GM12873 (cell line): ENCODE data around the gene SFPQ.

Source experiments
- CTCF ChIP-seq: IDR thresholded peaks from 2 replicates; pipeline ENCODE4 v1.5.1; 2012; ENCODE audit warnings: low read depth, mild to moderate bottlenecking, moderate library complexity, low read length, control low read depth; ENCODE audit not compliant: insufficient read depth; ENCODE audit errors: missing control alignments

SFPQ gene

GRCh38 chr1:35184495-35185199 is 8.3 kb downstream of the SFPQ start:
- no peak for TF ChIP-seq CTCF

- no peak for TF ChIP-seq CTCF
These were observed 11.0 kb downstream of the SFPQ start for GRCh38 chr1:35181790-35182455.

- no peak for TF ChIP-seq CTCF
These were observed 12.1 kb downstream of the SFPQ start for GRCh38 chr1:35180776-35181374.

- no peak for TF ChIP-seq CTCF
These were observed 13.0 kb downstream of the SFPQ start for GRCh38 chr1:35179908-35180307.

- no peak for TF ChIP-seq CTCF
These were observed 14.0 kb downstream of the SFPQ start for GRCh38 chr1:35178874-35179380.

- TF ChIP-seq CTCF, result no peak
These were observed 14.7 kb downstream of the SFPQ start for GRCh38 chr1:35178295-35178695.

GRCh38 chr1:35177237-35177786 is 15.6 kb downstream of the SFPQ start:
- TF ChIP-seq CTCF, result no peak
